Sigmoid colon (tissue), 4 donors: ENCODE measurements around the gene SRPX.

Experiments
- CTCF ChIP-seq, 4 experiments: fragments of 450-650 bp in 3 of 4; fragments of 200-600 bp in 1 of 4; IDR thresholded peaks; one replicate each; pipeline ENCODE4 v1.5.1; 2016 to 2019; ENCODE audit warnings: antibody characterized with exemption in 4 of 4, mild to moderate bottlenecking in 3 of 4, moderate library complexity in 2 of 4
- EP300 ChIP-seq, 4 donors: sonication (generic); formaldehyde crosslinking; IDR thresholded peaks; one replicate each; pipeline ENCODE4 v1.6.1; 2017; ENCODE audit warnings: antibody characterized with exemption in 4 of 4
- POLR2AphosphoS5 ChIP-seq, 4 donors: sonication (generic); formaldehyde crosslinking; IDR thresholded peaks; one replicate each; pipeline ENCODE4 v1.6.1; 2017; ENCODE audit warnings: antibody characterized with exemption in 4 of 4

DNA sequence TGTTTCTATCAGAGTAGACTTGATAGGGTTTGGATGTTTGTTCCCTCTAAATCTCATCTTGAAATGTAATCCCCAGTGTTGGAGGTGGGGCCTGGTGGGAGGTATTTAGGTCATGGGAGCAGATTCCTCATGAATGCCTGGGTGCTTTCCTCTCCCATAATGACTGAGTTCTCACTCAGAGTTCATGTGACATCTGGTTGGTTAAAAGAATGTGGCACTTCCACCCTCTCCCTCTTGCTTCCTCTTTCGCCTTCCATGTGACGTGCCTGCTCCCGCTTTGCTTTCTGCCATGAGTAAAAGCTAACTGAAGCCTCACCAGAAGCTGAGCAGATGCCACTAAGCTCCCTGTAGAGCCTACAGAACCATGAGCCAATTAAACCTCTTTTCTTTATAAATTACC lies 47.3 kb upstream of the SRPX start:
- TF ChIP-seq CTCF (IDR thresholded peaks at IDR 0.05) (no peak), POLR2AphosphoS5 (IDR thresholded peaks at IDR 0.05) (no peak), EP300 (IDR thresholded peaks at IDR 0.05) (no peak)
